SK-N-SH (cell line): ENCODE measurements around the gene GMPPA. TPM values are rescaled to one million over a fixed set of nuclear protein-coding genes. Genes with fewer than 3 reads are reported as not detected.

Experiments used
- CTCF ChIA-PET: fragments of 300-600, 350-600 bp; formaldehyde crosslinking; extraction: SDS; loops from one replicate; lab custom pipeline; 2021; lab: Yijun Ruan, JAX
- POLR2A ChIA-PET: fragments of 350-600 bp; sonication (Branson Sonifier 250); formaldehyde crosslinking; extraction: SDS; loops from one replicate; lab custom pipeline; 2020; ENCODE audit warnings: antibody characterized with exemption, inconsistent platforms; lab: Yijun Ruan, JAX
- DNase-seq: peaks from one replicate; pipeline ENCODE4 v3.0.0; 2012
- H2AFZ ChIP-seq: fragments of 200-600 bp; sonication (generic); 2 replicates; pipeline ENCODE4 v1.8.1; 2016; ENCODE audit warnings: antibody characterized with exemption, mild to moderate bottlenecking, low read depth
- H3F3A ChIP-seq: fragments of 200-600 bp; sonication (generic); replicated peaks from 2 replicates; pipeline ENCODE3; 2016; ENCODE audit warnings: antibody characterized with exemption, mild to moderate bottlenecking; ENCODE audit not compliant: insufficient read depth
- H3K27ac ChIP-seq, 2 experiments: fragments of 200-500 bp in 1 of 2; fragments of 200-600 bp in 1 of 2; sonication (Bioruptor generic) in 1 of 2; sonication (generic), shearing (Covaris generic) in 1 of 2; 2 replicates each; pipeline versions ENCODE4 v1.5.1 to v1.6.1; 2014 to 2016; ENCODE audit warnings: low read depth in 2 of 2, inconsistent platforms in 1 of 2, low read length in 1 of 2, mild to moderate bottlenecking in 1 of 2, mixed read lengths in 1 of 2
- H3K27me3 ChIP-seq: fragments of 200-600 bp; sonication (generic), shearing (Covaris generic); 2 replicates; pipeline ENCODE4 v1.6.1; 2016; ENCODE audit warnings: mixed run types; ENCODE audit not compliant: insufficient read depth
- H3K36me3 ChIP-seq, 2 experiments: fragments of 200-500 bp in 1 of 2; fragments of 200-600 bp in 1 of 2; sonication (Bioruptor generic) in 1 of 2; sonication (generic) in 1 of 2; replicated peaks in 1 of 2; 2 replicates each; pipeline versions ENCODE3 to v1.5.1; 2014 to 2016; ENCODE audit warnings: low read length in 1 of 2, mild to moderate bottlenecking in 1 of 2; ENCODE audit not compliant: insufficient read depth in 2 of 2, control insufficient read depth in 1 of 2
- H3K4me1 ChIP-seq, 2 experiments: fragments of 200-500 bp in 1 of 2; fragments of 200-600 bp in 1 of 2; sonication (Bioruptor generic) in 1 of 2; sonication (generic), shearing (Covaris generic) in 1 of 2; 2 replicates each; pipeline versions ENCODE4 v1.5.1 to v1.6.1; 2014 to 2016; ENCODE audit warnings: low read depth in 1 of 2, low read length in 1 of 2, mixed run types in 1 of 2; ENCODE audit not compliant: insufficient read depth in 2 of 2, control insufficient read depth in 1 of 2
- H3K4me2 ChIP-seq: fragments of 200-600 bp; sonication (generic), shearing (Covaris generic); 2 replicates; pipeline ENCODE4 v1.6.1; 2017; ENCODE audit warnings: mixed run types
- H3K4me3 ChIP-seq, 2 experiments: fragments of 200-500 bp in 1 of 2; fragments of 200-600 bp in 1 of 2; sonication (Bioruptor generic) in 1 of 2; sonication (generic), shearing (Covaris generic) in 1 of 2; 2 replicates each; pipeline versions ENCODE4 v1.5.1 to v1.8.1; 2014 to 2016; ENCODE audit warnings: low read depth in 2 of 2, inconsistent platforms in 1 of 2, low read length in 1 of 2, mild to moderate bottlenecking in 1 of 2, mixed read lengths in 1 of 2, moderate library complexity in 1 of 2
- H3K79me2 ChIP-seq: fragments of 200-600 bp; sonication (generic); 2 replicates; pipeline ENCODE4 v1.8.1; 2017; ENCODE audit warnings: mild to moderate bottlenecking; ENCODE audit not compliant: insufficient read depth
- H3K9ac ChIP-seq: fragments of 200-600 bp; sonication (generic); 2 replicates; pipeline ENCODE4 v1.6.1; 2017; ENCODE audit warnings: mixed run types
- H3K9me2 ChIP-seq: fragments of 200-600 bp; sonication (generic); 2 replicates; pipeline ENCODE4 v1.6.1; 2017; ENCODE audit warnings: mixed run types
- H3K9me3 ChIP-seq: fragments of 200-600 bp; sonication (generic); 2 replicates; pipeline ENCODE4 v1.6.1; 2017; ENCODE audit warnings: mixed run types, mild to moderate bottlenecking, moderate library complexity
- H4K20me1 ChIP-seq: fragments of 200-600 bp; sonication (generic); 2 replicates; pipeline ENCODE4 v1.6.1; 2017; ENCODE audit warnings: mild to moderate bottlenecking, mixed run types; ENCODE audit not compliant: insufficient read depth
- EP300 ChIP-seq, 2 experiments: IDR thresholded peaks; 2 replicates each; pipeline versions ENCODE4 v1.4.0 to v1.6.1; 2012; ENCODE audit warnings: borderline replicate concordance in 1 of 2, low read depth in 1 of 2, low read length in 1 of 2
- MEF2A ChIP-seq: IDR thresholded peaks from 2 replicates; pipeline ENCODE4 v1.4.0; 2012; ENCODE audit warnings: low read depth, borderline replicate concordance
- NFIC ChIP-seq: IDR thresholded peaks from 2 replicates; pipeline ENCODE4 v1.4.0; 2012; ENCODE audit warnings: borderline replicate concordance
- YY1 ChIP-seq: IDR thresholded peaks from 2 replicates; pipeline ENCODE4 v1.4.0; 2012; ENCODE audit warnings: low read depth, mild to moderate bottlenecking
- WGBS: methylation state at CpG from one replicate; pipeline ENCODE4 v1.1.6; 2017; ENCODE audit warnings: low lambda C conversion rate; 5-methylcytosine and 5-hydroxymethylcytosine counted together
- polyA plus RNA-seq, 3 experiments: library from polyadenylated mRNA; depleted of rRNA; stranded (reverse); fragments of >200 nt; gene quantifications; 2 replicates each; pipeline ENCODE4 v1.2.3, GENCODE V29; 2012

GMPPA gene
- polyA plus RNA-seq, 1 of the 3 experiments (the other 2 are of a cell fraction), result 61.3 TPM

DNA sequence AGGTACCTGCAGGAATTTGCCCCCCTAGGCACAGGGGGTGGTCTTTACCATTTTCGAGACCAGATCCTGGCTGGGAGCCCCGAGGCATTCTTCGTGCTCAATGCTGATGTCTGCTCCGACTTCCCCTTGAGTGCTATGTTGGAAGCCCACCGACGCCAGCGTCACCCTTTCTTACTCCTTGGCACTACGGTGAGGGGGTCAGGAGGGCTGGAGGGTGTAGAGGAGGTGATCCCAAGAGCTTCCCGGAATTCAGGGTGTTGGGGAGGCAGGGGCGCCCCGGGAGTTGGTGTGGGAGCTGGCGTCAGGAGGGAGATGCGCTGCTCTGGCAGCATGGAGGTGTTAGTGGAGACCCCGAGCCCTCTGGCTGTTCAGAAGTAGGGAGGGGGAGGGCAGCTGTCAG lies 3.2 kb downstream of the GMPPA start:
- DNase-seq, result no peak
- Histone ChIP-seq H3K79me2 (peaks cover 20% of the 10 kb centered on the region), H3K9me2 (no peaks in the 10 kb centered on the region), H3K9ac (no peak overlapping the region), H2AFZ (no peak overlapping the region), H3K9me3 (no peaks in the 10 kb centered on the region), H3K36me3 (peaks cover 12 to 23% of the 10 kb centered on the region in 2 experiments), H3K27ac (peak overlapping the region in 1 of 2 experiments; percentile 81; a peak in 2 of 4 replicates), H3K27me3 (no peaks in the 10 kb centered on the region), H3K4me3 (no peak overlapping the region), H4K20me1 (no peaks in the 10 kb centered on the region), H3K4me2 (no peak overlapping the region), H3F3A (no peaks in the 10 kb centered on the region), H3K4me1 (peaks cover 13 to 82% of the 10 kb centered on the region in 2 experiments)
- WGBS, result 96% methylated on average over 14 of the region's 14 CpGs
- ChIA-PET CTCF (interaction anchor here (0.6 to 62.1 kb wide), 5 partner anchors 7 to 603 kb away, joined by 3 to 2824 read pairs (median 4); partner anchors contain the start of genes ASIC4, CHPF, GMPPA and TMEM198), POLR2A (interaction anchor here (0.8 kb wide), 1 partner anchor 10 kb away, joined by 4 read pairs; no protein-coding TSS in a partner anchor)
- no peak for TF ChIP-seq YY1

DNA sequence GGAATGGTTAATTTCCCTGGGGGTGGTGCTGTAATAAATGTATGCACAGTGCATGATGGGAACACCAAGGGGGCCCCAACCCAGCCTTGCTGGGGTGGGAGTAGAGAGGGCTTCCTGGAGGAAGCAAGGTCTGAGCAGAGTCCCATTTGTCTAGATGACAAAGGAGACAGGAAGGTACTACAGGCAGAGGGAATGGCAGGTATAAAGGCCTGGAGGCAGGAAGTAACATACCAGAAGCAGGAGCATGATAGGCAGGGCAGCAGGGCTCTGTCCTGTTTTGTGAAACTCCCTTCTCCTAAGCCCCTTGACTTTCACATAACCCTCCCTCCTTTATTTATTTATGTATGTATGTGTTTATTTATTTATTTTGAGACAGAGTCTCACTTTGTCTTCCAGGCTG lies 3.9 kb downstream of the GMPPA start:
- no peak for DNase-seq
- no peak overlapping the region for H2AFZ ChIP-seq
- peak overlapping the region in 1 of 2 experiments; percentile 81; a peak in 2 of 4 replicates for H3K27ac ChIP-seq
- H3K9me2 ChIP-seq, result no peaks in the 10 kb centered on the region
- H3K9me3 ChIP-seq, result no peaks in the 10 kb centered on the region
- no peaks in the 10 kb centered on the region for H4K20me1 ChIP-seq
- TF ChIP-seq NFIC, result no peak
- no peak for TF ChIP-seq EP300 (IDR thresholded peaks at IDR 0.05; ENCODE audit: borderline replicate concordance in 1 of 2, low read depth in 1 of 2, low read length in 1 of 2)
- CTCF ChIA-PET, result interaction anchor here (0.6 to 62.1 kb wide), 5 partner anchors 8 to 604 kb away, joined by 3 to 2824 read pairs (median 4); partner anchors contain the start of genes ASIC4, CHPF, GMPPA and TMEM198
- peaks cover 12 to 23% of the 10 kb centered on the region in 2 experiments for H3K36me3 ChIP-seq
- peaks cover 13 to 82% of the 10 kb centered on the region in 2 experiments for H3K4me1 ChIP-seq
- H3K9ac ChIP-seq, result no peak overlapping the region
- peaks cover 20% of the 10 kb centered on the region for H3K79me2 ChIP-seq
- H3K4me2 ChIP-seq, result no peak overlapping the region
- no peak overlapping the region for H3K4me3 ChIP-seq
- no peaks in the 10 kb centered on the region for H3F3A ChIP-seq
- POLR2A ChIA-PET, result no interaction called here
- H3K27me3 ChIP-seq, result no peaks in the 10 kb centered on the region

DNA sequence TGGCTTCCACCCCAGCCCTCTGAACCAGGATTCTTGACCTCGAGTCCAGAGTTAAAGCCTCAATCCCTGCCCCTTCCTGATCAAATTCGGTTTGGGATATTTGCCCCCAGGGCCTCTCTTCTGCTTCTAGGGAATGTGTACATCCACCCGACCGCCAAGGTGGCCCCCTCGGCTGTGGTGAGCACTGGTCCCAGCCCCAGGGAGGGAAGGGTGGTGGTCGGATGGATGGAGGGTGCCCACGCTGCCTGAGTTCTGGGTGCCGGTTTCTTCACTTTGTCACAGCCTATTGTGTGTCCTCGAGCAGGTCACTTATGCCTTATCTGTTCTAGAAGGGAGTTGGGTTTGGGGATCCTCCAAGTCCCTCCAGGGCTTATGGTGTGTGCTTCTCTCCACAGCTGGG lies 6.9 kb downstream of the GMPPA start:
- WGBS, result 91% methylated on average over 8 of the region's 9 CpGs
- H3K9me3 ChIP-seq, result no peaks in the 10 kb centered on the region
- peak overlapping the region in 1 of 2 experiments; percentile 96; a peak in 2 of 4 replicates for H3K27ac ChIP-seq
- H3K9me2 ChIP-seq, result no peaks in the 10 kb centered on the region
- no peaks in the 10 kb centered on the region for H4K20me1 ChIP-seq
- peaks cover 3% of the 10 kb centered on the region for H3K79me2 ChIP-seq
- ChIA-PET CTCF (interaction anchor here (1.0 to 62.1 kb wide), 4 partner anchors 9 to 75 kb away, joined by 3 to 2824 read pairs (median 1414); partner anchors contain the start of genes ASIC4, CHPF, GMPPA and TMEM198), POLR2A (interaction anchor here (2.0 to 13.5 kb wide), 3 partner anchors 7 to 21 kb away, joined by 5 to 210 read pairs (median 44); partner anchors contain the start of gene GMPPA)
- TF ChIP-seq MEF2A (no peak), EP300 (IDR thresholded peaks at IDR 0.05; ENCODE audit: borderline replicate concordance in 1 of 2, low read depth in 1 of 2, low read length in 1 of 2) (no peak)
- no peak for DNase-seq
- H3K4me2 ChIP-seq, result no peak overlapping the region
- no peak overlapping the region for H3K9ac ChIP-seq
- H2AFZ ChIP-seq, result no peak overlapping the region
- peaks cover 3 to 92% of the 10 kb centered on the region in 2 experiments; a peak in 1 of 4 replicates for H3K4me1 ChIP-seq
- H3F3A ChIP-seq, result no peaks in the 10 kb centered on the region
- H3K27me3 ChIP-seq, result no peaks in the 10 kb centered on the region
- no peak overlapping the region for H3K4me3 ChIP-seq
- H3K36me3 ChIP-seq, result peaks cover 12 to 23% of the 10 kb centered on the region in 2 experiments
